Epithelial cell of esophagus (primary cell): Measurements from ENCODE around the gene ARMH4.

Experiments used
- DNase-seq: peaks from one replicate; pipeline ENCODE4 v3.0.0; 2010; ENCODE audit warnings: low read depth
- H3K4me3 ChIP-seq: 2 replicates; pipeline ENCODE4 v1.5.1; 2011; ENCODE audit warnings: mild to moderate bottlenecking, low read length, control low read depth
- TF ChIP-seq, protein P1 (sequence below): IDR thresholded peaks from 2 replicates; pipeline ENCODE4 v1.5.1; 2011; ENCODE audit warnings: low read depth, mild to moderate bottlenecking, low read length, control low read depth, inconsistent platforms; ENCODE audit not compliant: insufficient read depth; ENCODE audit errors: missing control alignments

ARMH4 gene

DNA sequence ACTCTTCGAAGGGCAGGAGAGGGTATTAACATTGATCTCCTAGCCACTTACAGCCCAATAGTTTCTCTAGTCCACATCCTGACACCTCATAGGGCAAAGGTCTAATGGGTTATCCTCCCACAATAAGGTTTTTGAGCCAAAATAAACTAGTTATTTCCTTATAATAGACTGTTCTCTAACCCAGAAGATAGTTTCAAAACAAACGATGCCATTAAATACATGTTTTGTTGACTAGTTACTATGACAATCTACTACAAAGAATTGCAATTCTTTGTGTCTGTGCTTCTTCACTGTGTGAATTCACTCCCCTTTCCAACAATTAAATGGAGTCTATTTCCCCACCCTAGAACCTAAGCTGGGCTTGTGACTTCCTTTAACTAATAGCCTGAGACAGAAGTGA is 41.5 kb upstream of the ARMH4 start:
- no peak for DNase-seq
- no peak overlapping the region for H3K4me3 ChIP-seq
- TF ChIP-seq, protein P1, sequence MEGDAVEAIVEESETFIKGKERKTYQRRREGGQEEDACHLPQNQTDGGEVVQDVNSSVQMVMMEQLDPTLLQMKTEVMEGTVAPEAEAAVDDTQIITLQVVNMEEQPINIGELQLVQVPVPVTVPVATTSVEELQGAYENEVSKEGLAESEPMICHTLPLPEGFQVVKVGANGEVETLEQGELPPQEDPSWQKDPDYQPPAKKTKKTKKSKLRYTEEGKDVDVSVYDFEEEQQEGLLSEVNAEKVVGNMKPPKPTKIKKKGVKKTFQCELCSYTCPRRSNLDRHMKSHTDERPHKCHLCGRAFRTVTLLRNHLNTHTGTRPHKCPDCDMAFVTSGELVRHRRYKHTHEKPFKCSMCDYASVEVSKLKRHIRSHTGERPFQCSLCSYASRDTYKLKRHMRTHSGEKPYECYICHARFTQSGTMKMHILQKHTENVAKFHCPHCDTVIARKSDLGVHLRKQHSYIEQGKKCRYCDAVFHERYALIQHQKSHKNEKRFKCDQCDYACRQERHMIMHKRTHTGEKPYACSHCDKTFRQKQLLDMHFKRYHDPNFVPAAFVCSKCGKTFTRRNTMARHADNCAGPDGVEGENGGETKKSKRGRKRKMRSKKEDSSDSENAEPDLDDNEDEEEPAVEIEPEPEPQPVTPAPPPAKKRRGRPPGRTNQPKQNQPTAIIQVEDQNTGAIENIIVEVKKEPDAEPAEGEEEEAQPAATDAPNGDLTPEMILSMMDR: no peak

DNA sequence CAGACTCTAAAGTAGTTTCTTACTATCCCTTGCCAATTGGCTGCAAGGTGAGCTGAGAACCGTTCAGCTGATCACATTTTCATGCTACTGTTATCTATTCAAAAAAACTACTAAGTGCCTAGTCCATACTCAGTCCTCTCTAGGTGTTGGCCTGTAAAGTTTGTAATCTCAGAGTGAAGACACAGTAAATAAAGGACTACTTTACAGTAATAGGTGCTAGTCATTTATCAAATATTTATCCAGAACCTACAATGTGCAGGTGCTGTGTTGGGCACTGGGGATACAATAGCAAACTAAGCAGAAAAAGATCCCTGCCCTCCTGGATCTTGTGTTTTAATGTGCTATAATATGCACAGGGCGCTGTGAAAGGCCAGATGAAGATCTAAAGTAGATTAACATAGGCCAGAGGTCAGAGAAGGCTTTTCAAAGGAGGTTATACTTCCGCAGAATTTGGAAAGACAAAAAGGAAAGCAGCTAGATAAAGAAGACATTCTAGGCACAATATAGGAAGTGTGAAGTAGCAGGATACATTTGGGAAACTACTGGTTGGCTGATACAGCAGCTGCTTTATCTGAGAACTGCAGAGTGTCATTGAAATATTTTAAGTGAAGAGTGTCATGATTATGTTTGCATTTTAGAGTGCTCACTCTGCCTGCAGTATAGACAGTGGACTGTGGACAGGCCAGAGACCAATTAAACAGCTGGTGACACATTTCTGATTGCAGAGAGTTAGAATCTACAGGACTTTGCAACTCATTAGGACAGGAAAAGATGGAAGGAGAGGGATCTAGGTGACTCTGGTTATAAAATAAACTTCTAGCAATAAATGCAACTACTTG is 40.0 kb upstream of the ARMH4 start:
- H3K4me3 ChIP-seq: no peak overlapping the region
- TF ChIP-seq, protein P1: no peak
- DNase-seq: no peak

DNA sequence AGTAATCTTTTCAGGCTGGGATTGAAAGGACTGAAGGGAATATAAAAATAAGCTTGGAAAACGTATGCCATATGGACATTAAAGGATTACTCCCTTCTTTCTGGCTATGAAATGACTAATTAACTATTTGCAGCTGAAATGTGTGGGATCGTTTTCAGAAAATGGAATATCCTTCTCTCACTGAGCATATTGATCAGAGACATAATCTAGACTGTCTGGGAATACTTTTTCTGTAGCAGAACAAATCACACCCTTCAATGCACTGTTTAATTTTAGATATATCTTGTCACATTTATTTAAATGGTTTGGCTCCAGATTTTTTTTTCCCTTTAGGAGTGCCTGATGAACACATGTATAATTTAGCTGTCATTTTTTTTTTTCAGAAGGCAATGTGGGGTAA is 37.2 kb upstream of the ARMH4 start:
- no peak overlapping the region for H3K4me3 ChIP-seq
- DNase-seq: no peak
- TF ChIP-seq, protein P1: no peak

DNA sequence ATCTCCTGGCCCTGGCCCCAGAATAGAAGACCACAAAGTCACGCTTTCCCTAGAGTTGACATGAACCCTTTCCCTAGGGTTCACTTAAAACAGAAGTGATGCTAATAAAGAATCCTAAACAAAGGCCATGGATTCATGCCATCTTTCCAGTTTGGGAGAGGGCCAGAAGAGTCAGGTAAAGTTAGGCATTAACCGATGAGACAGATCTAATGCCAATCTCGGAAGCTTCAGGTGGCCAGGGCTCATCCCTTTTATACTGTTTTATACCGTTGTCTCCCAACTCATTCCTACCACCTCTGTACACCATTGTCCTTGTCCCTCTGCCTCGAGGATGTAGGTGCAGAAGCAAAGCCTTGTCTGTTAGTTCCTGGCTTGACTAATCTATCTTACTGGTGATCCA is 25.1 kb upstream of the ARMH4 start:
- DNase-seq: no peak
- TF ChIP-seq, protein P1: no peak
- no peak overlapping the region for H3K4me3 ChIP-seq

DNA sequence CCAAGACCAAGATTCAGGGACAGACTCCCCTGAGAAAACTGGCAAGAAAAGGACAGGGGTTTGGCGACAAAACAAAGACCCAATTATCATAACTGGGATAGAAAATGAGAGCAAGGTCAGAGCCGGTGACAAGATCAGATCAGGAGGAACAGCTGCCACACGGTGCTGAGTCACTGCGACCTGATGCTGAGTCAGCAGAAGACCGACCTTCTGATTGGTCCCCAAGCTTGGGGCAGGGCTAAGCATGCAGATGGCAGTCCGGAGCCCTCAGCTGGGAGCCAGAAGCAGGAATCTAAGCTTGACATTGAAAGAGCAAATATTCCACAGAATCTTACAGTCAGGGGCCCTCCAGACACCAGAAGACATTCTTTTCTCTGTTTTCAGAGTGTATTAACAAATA is 19.1 kb upstream of the ARMH4 start:
- no peak overlapping the region for H3K4me3 ChIP-seq
- TF ChIP-seq, protein P1: no peak
- DNase-seq: peak; percentile 91

DNA sequence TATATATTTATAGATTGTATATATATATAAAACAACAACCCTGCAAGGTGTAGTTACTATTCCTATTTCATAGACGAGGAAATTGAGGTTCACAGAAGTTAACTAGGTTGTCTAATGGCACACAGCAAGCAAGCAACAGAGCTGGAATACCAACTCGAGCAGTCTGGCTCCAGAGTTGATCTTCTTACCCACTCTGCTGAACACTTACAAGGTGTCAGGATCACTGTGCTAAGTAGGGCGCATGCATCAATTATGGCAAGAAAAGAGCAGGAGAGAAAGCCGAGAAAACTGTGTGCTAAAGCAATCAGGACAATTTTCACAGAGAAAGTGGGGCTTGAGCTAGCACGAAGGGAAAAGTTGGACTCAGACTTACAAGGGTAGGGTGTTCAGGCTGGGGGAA is 15.9 kb upstream of the ARMH4 start:
- no peak for DNase-seq
- TF ChIP-seq, protein P1: no peak
- no peak overlapping the region for H3K4me3 ChIP-seq

DNA sequence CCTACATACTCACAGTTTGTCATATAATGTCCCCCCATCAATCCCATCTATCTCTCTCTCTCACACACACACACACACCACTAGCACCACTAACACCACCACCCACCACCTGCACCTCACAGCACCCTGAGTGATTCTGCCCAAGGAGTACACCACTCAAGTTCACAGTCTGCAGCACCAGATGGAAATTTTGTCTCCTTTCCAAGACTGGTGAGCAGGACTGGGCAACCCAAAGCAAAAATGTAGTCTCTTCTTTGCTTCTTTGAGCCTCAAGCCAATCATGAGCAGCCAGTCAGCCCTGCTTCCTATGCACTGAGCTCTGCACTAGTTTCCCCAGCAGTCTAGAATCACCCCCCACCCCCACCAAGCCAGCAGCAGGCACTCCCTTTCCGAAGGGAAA is 15.0 kb upstream of the ARMH4 start:
- TF ChIP-seq, protein P1: no peak
- H3K4me3 ChIP-seq: no peak overlapping the region
- DNase-seq: no peak
